Measurements from ENCODE around the gene OR1L1.

OR1L1 gene

DNA sequence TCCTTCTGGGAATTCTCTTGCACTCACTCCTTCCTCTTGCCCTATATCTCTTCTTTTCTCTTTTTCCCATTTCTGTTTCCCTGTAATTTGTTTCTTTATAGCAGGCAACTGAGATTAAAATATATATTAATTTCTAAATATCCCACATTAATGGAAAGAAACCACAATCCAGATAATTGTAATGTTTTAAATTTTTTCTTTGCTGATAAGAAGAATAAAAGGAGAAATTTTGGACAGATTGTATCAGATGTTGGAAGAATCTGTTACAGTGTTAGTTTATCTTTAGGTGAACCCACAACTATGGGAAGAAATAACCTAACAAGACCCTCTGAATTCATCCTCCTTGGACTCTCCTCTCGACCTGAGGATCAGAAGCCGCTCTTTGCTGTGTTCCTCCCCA, at the start of gene OR1L1:
TSS of gene OR1L1 (plus strand) at position 301 of the 400 bp plus-strand sequence. CDS start at position 301, 0 bp downstream.
- in situ Hi-C loops (cut with MboI; ENCODE audit: low sequenced_read_pairs), result no loop called here

DNA sequence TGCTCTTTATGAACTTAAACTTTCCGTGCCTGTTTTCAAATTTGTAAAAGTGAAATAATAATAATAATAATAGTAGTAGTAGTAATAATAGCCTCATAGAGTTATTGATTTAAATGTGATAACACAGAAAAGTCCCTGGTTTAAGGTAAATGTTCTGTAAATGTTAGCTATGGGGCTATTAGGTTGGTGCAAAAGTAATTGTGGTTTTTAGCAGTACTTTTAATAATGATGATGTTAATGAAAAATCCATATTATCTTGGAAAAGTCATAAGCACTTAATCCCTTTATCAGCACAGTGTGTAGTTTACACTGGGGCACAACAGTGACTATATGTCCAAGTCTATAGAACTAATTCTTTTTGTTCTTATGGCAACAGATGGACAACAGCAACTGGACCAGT, 47.2 kb upstream of the OR1L1 start, which contains the start of gene OR1Q1:
TSS of gene OR1Q1 (plus strand) at position 377 of the 400 bp plus-strand sequence. CDS start at position 377, 0 bp downstream.
- in situ Hi-C loops (cut with MboI; ENCODE audit: low sequenced_read_pairs), result no loop called here

- in situ Hi-C loops (cut with MboI; ENCODE audit: low sequenced_read_pairs), result no loop called here
These were observed 41.5 kb upstream of the OR1L1 start for GRCh38 chr9:122619996-122620395.

DNA sequence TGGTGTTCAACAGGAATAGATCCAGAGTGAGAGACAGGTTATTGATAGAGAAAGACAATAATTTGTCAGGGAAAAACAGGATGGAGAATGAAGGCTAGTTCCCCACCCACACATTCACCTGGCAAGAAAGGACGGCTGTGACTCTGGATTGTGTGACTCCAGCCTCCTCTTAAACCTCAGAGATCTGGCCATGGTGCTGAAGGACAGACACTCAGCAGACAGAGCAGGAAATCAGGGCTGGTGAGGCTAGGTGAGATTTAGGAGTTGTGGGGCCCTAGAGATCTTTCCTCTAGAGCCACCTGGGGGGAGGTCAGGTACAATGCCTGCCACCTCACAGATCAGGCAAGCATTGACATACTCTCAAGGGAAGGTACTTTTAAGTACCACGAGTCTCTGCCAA, 19.3 kb upstream of the OR1L1 start:
- in situ Hi-C loops (cut with MboI; ENCODE audit: low sequenced_read_pairs), result no loop called here

DNA sequence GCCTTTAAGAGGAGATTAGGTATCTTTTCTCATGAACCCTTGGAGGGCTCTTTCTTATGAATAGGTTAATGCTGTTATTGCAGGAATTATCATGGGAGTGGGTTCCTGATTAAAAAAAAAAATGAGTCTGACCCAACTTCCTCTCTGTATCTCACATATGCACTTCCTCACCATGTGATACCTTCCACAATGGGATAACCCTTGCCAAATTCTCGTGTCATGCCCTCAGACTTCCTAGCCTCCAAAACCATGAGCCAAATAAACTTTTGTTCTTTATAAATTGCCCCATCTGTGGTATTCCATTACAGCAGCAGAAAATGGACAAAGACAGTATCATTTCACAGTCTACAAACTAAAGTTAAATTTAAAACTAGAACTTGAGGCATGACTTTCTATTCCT, 5.1 kb upstream of the OR1L1 start:
- in situ Hi-C loops (cut with MboI; ENCODE audit: low sequenced_read_pairs), result no loop called here

DNA sequence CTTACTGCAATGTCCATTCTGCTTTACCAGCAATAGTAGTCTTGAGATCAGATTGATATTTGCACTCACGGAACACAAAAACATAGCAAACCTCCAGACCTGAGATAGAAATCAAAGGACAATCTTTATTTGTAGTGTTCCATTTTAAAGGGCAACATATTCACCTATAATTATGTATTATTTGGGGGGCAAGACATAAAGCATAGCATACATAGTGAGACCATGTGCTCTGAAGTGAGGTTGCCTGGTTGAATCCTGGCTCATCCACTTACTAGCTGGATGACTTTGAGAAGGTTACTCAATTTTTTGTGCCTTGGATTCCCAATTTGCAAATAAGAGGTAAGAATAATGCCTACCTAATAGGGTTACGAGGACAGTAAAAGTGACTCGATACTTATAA, 4.0 kb upstream of the OR1L1 start, which contains the start of gene OR1B1:
TSS of gene OR1B1 (minus strand) at position 101 of the 400 bp plus-strand sequence.
- in situ Hi-C loops (cut with MboI; ENCODE audit: low sequenced_read_pairs), result no loop called here

DNA sequence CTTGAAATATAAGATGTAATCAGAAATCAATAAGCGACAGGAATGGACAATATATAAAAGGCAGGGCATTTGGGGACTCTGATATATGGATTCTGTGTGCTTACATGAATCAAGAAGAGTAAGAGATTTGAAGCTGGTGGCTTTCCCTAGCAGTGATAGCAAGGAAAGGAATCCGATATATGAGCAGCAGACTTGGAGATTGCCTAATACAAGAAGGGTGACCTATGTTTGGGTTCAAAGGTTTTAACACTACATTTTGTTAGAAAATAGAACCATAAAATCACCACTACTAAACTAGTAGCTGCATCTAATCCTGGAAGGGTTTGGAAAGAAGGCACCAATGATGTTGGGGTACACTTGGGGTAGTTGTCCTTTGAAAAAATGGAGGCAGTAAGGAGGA, 11.0 kb downstream of the OR1L1 start:
- in situ Hi-C loops (cut with MboI; ENCODE audit: low sequenced_read_pairs), result no loop called here

GRCh38 chr9:122684851-122685250, 23.3 kb downstream of the OR1L1 start:
- in situ Hi-C loops (cut with MboI; ENCODE audit: low sequenced_read_pairs), result no loop called here

DNA sequence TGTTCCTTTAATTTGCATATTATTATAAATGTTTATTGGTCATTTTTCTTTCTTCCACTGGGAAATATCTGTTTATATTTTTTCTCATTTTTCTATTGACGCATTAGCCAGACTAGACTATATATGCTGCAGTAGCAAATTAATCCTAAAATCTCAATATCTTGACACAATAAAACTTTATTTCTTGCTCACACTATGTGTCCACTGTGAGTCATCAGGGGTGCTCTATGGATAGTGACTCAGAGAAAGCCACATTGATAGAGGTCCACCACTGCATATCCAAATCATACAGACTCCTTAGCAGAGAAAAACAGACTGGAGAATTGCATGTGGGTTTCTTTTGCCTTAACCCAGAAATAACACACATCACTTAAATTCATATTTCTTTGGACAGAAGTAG, 34.2 kb downstream of the OR1L1 start:
- in situ Hi-C loops (cut with MboI; ENCODE audit: low sequenced_read_pairs), result no loop called here

All from HL-60/S4 treated with phorbol 12-myristate 13-acetate at 8.2 ng/mL for 4 days and 3 days (cell line).